ENCODE results near the gene B2M.

GRCh38 chr15:44695294-44695693 lies 16.0 kb upstream of the B2M start:
- TF ChIP-seq CTCF (IDR thresholded peaks at IDR 0.05; ENCODE audit: borderline replicate concordance, extremely low read depth, low read length, poor library complexity, severe bottlenecking) = no peak
- TF ChIP-seq EZH2 (IDR thresholded peaks at IDR 0.05; ENCODE audit: borderline replicate concordance, low read depth, low read length, severe bottlenecking) = no peak

All from DND-41 (cell line).